Lung (tissue), 12 donors: Measurements from ENCODE around the gene DYSF. TPM values are rescaled to one million over a fixed set of nuclear protein-coding genes. Genes with fewer than 3 reads are reported as not detected.

Experiments used
- ATAC-seq: fragments of 200-7000 bp; cut with Tn5 transposase; one replicate; pipeline ENCODE4 v1.9.1; 2020; ENCODE audit warnings: moderate number of reproducible peaks; ENCODE audit not compliant: insufficient read depth, low FRiP score
- DNase-seq, 3 donors: peaks; one replicate each; pipeline ENCODE4 v3.0.0-alpha.2; 2013 to 2017
- H3K27ac ChIP-seq, 2 donors: one replicate each; pipeline ENCODE4 v1.5.1; 2013; ENCODE audit warnings: mild to moderate bottlenecking in 2 of 2, moderate library complexity in 2 of 2, control low read depth in 1 of 2, inconsistent platforms in 1 of 2, low read depth in 1 of 2, low read length in 1 of 2
- H3K27me3 ChIP-seq, 3 donors: one replicate each; pipeline ENCODE4 v1.5.1; 2013; ENCODE audit warnings: low read length in 2 of 3; ENCODE audit not compliant: control insufficient read depth in 3 of 3, insufficient read depth in 3 of 3
- H3K36me3 ChIP-seq, 4 donors: one replicate each; pipeline ENCODE4 v1.5.1; 2013; ENCODE audit warnings: low read length in 4 of 4, mild to moderate bottlenecking in 1 of 4, moderate library complexity in 1 of 4; ENCODE audit not compliant: control insufficient read depth in 4 of 4, insufficient read depth in 4 of 4
- H3K4me1 ChIP-seq, 5 donors: one replicate each; pipeline ENCODE4 v1.5.1; 2013; ENCODE audit warnings: low read length in 5 of 5, mild to moderate bottlenecking in 2 of 5, moderate library complexity in 1 of 5; ENCODE audit not compliant: control insufficient read depth in 5 of 5, insufficient read depth in 5 of 5
- H3K4me3 ChIP-seq: one replicate; pipeline ENCODE4 v1.5.1; 2013; ENCODE audit warnings: mild to moderate bottlenecking, control low read depth, moderate library complexity
- H3K9ac ChIP-seq, 2 donors: one replicate each; pipeline ENCODE4 v1.5.1; 2013; ENCODE audit warnings: low read length in 2 of 2, control low read depth in 1 of 2; ENCODE audit not compliant: insufficient read depth in 1 of 2
- H3K9me3 ChIP-seq, 4 donors: one replicate each; pipeline ENCODE4 v1.5.1; 2013; ENCODE audit warnings: low read length in 3 of 4, mild to moderate bottlenecking in 1 of 4, moderate library complexity in 1 of 4; ENCODE audit not compliant: control insufficient read depth in 4 of 4, insufficient read depth in 3 of 4
- whole genome bisulfite sequencing, 2 donors: extraction: QIAGEN DNeasy Blood & Tissue Kit; methylation state at CpG; one replicate each; pipeline ENCODE4 v1.1.7; 2013; 5-methylcytosine and 5-hydroxymethylcytosine counted together
- polyA plus RNA-seq, 2 donors: library from polyadenylated mRNA; stranded (reverse); fragments of 200-250 nt; gene quantifications; one replicate each; pipeline ENCODE4 v1.2.1, GENCODE V29; 2013
- total RNA-seq, 2 donors: library from RNA; depleted of rRNA in 1 of 2; stranded (reverse); fragments of >200 nt in 1 of 2; gene quantifications; one replicate each; pipeline ENCODE4 v1.2.1, GENCODE V29; 2014 to 2021
- TF ChIP-seq, protein P1 (sequence below): IDR thresholded peaks from 2 replicates; pipeline ENCODE4 v1.5.1; 2012; ENCODE audit warnings: mild to moderate bottlenecking; ENCODE audit errors: control extremely low read depth, extremely low read depth
- donor health status: control.
- donor health status: control.
- donor health status: Bipolar disorder and iron deficiency.
- donor health status: healthy.
- donor health status: DM: yes; HTN: yes; CAD: no.

The DYSF gene
- total and polyA plus RNA-seq, 4 donors = 12.9 to 56.2 (median 40.0) TPM

DNA sequence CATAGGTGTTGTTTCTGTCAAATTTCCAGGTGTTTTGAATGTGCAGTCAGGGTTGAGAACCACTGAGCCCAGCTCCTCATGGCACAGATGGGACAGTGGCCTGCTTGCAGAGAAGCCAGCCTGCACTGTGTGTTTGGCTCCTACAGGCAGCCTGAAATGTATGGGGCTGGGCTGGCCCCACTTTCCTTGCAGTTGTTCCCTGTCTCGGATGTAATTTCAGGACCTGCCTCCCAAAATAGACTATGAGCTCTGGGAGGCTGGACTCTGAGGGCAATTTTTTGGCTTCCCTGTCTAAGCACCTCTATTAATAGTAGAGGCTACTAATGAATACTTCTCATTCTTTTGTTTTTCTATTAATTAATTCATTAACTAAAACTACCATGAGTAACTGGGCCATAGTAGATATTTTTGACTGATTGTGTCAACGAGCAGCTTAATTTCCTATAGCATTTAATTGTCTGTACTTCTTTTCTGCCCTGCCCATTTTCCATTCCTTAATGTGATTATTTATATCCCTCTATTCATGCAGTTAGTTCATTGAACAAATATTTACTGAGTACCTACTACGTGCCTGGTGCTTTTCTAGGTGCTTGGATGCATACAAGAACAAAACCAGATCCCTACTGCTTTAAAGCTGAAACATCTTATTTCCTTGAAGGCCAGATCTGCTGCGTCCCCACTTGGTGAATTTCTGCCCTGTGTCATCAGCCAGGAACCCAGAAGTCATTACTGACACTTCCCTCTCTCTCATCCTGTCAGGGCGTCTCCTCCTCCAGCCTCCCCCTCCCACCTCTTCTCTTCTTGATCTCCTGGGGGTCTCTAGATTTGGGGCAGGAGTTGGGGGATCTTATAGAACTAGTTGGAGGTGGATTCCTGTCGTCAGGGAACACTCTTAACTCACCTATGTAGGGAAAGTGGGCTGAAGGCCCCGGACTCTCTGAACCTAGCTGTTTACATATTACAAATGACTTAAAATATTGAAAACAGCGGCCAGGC lies 16.3 kb downstream of the DYSF start:
- DNase-seq (no peak), ATAC-seq (no peak)
- WGBS, 2 donors = 67 to 69% methylated on average over 8 of the region's 8 CpGs
- Histone ChIP-seq H3K27me3 (peaks cover 0 to 46% (median 40%) of the 10 kb centered on the region in 3 donors), H3K27ac (peak overlapping the region; percentile 46 to 83), H3K36me3 (peaks cover 0 to 5% (median 0%) of the 10 kb centered on the region in 4 donors), H3K4me1 (peaks cover 0 to 15% (median 5%) of the 10 kb centered on the region in 5 donors), H3K9me3 (no peaks in the 10 kb centered on the region), H3K4me3 (peak overlapping the region; percentile 21), H3K9ac (no peak overlapping the region)
- TF ChIP-seq, protein P1, sequence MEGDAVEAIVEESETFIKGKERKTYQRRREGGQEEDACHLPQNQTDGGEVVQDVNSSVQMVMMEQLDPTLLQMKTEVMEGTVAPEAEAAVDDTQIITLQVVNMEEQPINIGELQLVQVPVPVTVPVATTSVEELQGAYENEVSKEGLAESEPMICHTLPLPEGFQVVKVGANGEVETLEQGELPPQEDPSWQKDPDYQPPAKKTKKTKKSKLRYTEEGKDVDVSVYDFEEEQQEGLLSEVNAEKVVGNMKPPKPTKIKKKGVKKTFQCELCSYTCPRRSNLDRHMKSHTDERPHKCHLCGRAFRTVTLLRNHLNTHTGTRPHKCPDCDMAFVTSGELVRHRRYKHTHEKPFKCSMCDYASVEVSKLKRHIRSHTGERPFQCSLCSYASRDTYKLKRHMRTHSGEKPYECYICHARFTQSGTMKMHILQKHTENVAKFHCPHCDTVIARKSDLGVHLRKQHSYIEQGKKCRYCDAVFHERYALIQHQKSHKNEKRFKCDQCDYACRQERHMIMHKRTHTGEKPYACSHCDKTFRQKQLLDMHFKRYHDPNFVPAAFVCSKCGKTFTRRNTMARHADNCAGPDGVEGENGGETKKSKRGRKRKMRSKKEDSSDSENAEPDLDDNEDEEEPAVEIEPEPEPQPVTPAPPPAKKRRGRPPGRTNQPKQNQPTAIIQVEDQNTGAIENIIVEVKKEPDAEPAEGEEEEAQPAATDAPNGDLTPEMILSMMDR = no peak

DNA sequence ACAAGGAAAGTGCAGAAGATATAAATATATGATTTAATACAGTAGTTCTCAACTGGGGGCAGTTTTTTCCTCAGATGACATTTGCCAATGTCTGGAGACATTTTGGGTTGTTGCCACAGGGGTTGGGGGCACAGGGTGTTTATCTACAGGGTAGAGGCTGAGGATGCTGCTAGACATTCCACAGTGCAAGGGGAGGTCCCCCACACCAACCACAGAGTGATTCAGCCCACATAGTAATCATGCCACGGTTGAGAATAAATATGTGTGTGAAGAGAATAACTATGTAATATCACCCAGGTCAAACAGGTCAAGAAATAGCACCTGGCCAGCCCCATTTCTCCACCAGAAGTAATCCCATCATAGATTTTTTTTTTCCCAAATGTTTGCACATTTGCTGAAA lies 17.9 kb downstream of the DYSF start:
- Histone ChIP-seq H3K27ac (no peak overlapping the region), H3K4me3 (no peak overlapping the region), H3K36me3 (peaks cover 0 to 5% (median 0%) of the 10 kb centered on the region in 4 donors), H3K27me3 (peaks cover 0 to 31% (median 27%) of the 10 kb centered on the region in 3 donors), H3K4me1 (peaks cover 0 to 12% (median 3%) of the 10 kb centered on the region in 5 donors), H3K9ac (no peak overlapping the region), H3K9me3 (no peaks in the 10 kb centered on the region)
- DNase-seq (no peak), ATAC-seq (no peak)
- 65 to 86% methylated on average over 1 of the region's 1 CpG for WGBS, 2 donors
- TF ChIP-seq, protein P1 = no peak

DNA sequence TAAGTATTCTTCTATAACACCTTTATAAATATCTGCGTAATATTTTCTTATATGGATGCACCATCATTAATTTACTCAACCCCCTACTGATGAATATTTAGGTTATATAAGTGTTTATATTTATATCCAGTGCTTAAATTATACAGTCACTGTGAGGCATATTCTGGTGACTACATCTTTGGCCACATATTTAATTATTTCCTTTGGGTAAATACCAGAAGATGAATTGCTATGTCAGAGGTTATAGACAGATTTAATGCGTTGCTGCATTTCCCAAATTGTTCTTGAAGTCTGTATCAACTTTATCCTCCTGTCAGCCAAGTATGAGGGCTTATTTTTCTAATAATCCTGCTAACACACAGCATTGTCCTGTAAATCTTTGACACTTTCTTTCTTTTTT lies 18.7 kb downstream of the DYSF start:
- 39 to 59% methylated on average over 2 of the region's 2 CpGs for WGBS, 2 donors
- H3K9ac ChIP-seq = no peak overlapping the region
- no peaks in the 10 kb centered on the region for H3K9me3 ChIP-seq
- H3K27ac ChIP-seq = no peak overlapping the region
- H3K36me3 ChIP-seq = peaks cover 0 to 5% (median 0%) of the 10 kb centered on the region in 4 donors
- H3K27me3 ChIP-seq = peaks cover 0 to 27% (median 24%) of the 10 kb centered on the region in 3 donors
- ATAC-seq (no peak), DNase-seq (no peak)
- TF ChIP-seq, protein P1 = no peak
- H3K4me3 ChIP-seq = no peak overlapping the region
- H3K4me1 ChIP-seq = peaks cover 0 to 12% (median 3%) of the 10 kb centered on the region in 5 donors
